Activated T-cell treated with anti-CD3 and anti-CD28 coated beads for 48 hours (primary cell): Measurements from ENCODE around the gene ADGRV1.

Experiments used
- DNase-seq: peaks from one replicate; pipeline ENCODE4 v3.0.0-alpha.2; 2020; ENCODE audit warnings: low read depth

ADGRV1 gene

DNA sequence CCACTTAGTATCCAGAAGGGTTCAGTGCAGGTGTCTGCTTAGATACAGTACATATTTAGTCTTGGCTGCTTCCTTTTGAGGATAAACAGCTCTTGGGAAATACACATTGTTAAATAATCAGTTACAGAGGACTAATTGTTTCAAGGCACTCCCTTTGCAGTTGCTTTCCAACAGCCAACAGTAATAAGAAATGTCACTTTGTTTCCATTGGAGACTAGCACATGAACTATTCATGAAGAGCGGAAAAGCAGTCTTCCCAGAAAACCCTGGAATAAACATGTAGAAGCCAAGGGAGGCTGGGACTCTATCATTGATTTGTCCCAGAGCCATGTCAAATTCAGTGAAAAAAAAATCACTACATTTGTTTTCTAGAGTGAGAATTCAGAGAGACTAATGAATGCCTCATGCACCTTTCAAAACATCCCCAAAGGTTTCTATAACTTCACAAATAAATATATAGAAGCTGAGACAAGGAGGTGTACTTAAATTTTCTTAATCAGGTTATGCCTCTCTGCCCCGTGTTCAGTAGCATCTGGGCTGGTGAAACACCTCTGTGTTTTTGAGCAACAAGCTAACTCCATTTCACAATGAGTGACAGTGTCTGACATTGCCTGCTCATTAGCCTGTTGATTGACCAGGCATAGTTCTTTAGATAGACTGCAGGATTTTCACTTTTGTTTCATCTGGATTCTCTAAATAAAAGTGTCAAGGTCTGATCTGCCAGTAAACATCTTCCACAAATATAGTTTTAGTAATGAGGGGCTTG lies 553.1 kb downstream of the ADGRV1 start:
- DNase-seq = no peak

DNA sequence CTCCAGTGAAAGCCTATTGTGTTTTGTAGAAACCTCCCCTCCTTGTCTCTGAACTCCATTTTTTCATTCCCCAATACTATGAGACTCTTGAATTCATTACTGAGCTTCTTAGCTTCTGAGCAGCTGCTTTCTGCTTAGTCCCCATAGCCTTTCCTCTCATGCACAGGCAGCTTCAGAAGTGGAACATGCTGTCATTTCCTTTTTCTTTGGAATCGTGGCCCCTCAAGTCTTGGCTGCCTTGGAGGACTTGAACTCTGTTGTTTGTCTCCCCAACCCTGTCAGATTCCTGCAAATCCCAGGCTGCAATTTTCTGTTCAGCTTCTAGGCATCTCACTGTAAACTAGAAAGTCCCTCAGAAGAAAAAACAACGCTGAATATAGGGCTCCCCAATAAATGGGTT lies 556.1 kb downstream of the ADGRV1 start:
- no peak for DNase-seq

- no peak for DNase-seq
These were observed 559.8 kb downstream of the ADGRV1 start for GRCh38 chr5:91118354-91118753.

DNA sequence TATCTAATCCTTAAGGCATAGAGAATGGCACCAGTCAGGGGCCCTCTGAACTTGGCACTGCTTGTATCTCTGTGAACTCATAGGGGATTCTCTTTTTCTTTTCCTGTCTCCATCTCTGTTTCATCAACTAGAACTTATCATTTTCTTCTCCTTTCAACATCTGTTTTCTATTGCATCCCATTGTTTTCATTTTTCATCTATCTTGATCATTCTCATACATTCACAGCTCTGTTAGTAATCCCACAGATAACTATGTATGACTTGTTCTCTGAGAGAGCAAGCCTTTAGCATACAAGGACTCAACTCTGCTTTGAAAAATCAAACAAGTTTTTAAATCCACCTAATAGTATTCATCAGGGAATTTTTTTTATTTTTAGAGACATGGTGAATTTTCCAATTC lies 560.2 kb downstream of the ADGRV1 start:
- DNase-seq = no peak

DNA sequence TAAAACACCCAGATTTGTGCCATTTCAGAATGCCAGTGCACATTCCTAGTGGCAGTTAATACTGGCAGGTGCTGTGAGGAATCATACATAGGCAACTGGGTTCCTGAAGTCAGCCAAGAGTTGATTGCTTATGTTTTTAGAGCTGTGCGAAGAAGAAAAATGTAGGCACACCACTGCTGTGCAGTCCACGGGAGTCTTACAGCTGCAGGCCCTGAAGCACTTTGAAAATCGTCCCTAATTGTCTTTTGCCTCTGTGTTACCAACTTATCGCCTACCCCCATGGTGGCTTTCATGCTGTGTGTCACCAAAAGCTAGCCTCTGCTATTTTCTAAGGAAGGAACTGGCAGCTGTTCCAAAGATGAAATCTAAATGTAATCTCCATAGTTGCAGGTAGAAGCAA lies 560.6 kb downstream of the ADGRV1 start:
- DNase-seq = no peak

GRCh38 chr5:91119981-91120850 lies 561.6 kb downstream of the ADGRV1 start:
- DNase-seq = no peak

GRCh38 chr5:91121347-91121993 lies 562.9 kb downstream of the ADGRV1 start:
- DNase-seq = no peak

DNA sequence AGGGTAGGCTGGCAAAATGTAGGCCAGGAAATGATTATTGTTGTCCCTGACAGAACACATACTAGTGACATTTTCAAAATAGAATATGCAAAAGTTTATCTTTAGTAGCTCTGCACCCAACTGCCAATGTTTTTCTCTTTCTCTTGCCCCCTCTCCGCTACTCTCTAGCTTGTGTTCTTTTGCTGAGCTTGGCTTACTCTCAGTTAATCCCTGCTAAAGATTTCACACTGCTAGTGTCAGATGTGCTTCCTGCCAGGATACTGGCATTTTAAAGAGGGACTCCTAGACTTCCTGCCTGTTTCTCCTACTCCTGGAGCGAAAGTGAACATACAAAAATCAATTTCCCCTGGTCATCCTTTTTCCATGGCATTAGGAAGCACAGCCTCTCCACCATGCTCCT lies 564.1 kb downstream of the ADGRV1 start:
- no peak for DNase-seq

DNA sequence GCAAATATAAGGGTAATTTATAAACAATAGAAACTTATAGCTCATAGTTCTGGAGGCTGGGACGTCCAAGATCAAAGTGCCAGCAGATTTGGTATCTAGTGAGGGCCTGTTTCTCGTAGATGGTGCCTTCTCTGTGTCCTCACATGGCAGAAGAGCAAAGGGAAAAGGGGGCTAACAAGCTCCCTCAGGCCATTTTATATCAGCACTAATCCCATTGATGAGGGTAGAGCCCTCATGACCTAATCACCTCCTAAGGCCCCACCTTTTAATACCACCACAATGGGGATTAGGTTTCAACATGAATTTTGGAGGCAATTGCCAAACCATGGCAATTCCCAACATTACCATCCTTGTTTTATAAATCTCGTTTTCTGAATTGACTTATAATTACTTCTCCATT lies 564.7 kb downstream of the ADGRV1 start:
- DNase-seq = no peak

DNA sequence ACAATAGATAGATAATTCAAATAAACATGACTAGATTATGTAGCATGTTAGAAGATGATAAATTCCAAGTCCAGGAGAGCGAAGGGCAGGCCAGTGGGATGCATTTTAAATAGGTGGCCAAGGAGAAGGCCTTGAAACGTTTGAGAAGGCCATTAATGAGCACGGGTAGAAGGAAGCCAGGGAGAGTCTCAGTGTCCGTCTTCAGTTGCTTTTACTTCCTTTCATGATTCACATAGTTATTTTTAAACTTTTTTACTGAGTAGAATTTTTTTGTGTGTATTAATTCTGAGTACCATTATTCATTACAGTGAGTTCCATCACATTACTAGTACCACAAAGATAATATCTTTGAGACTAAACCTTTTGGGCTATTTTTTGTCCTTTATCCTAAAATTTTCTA lies 565.3 kb downstream of the ADGRV1 start:
- no peak for DNase-seq

GRCh38 chr5:91125916-91126315 lies 567.3 kb downstream of the ADGRV1 start:
- DNase-seq = no peak

GRCh38 chr5:91126448-91126847 lies 567.9 kb downstream of the ADGRV1 start:
- no peak for DNase-seq

- no peak for DNase-seq
These were observed 568.3 kb downstream of the ADGRV1 start for GRCh38 chr5:91126888-91127287.

GRCh38 chr5:91127456-91128081 lies 569.0 kb downstream of the ADGRV1 start:
- no peak for DNase-seq

DNA sequence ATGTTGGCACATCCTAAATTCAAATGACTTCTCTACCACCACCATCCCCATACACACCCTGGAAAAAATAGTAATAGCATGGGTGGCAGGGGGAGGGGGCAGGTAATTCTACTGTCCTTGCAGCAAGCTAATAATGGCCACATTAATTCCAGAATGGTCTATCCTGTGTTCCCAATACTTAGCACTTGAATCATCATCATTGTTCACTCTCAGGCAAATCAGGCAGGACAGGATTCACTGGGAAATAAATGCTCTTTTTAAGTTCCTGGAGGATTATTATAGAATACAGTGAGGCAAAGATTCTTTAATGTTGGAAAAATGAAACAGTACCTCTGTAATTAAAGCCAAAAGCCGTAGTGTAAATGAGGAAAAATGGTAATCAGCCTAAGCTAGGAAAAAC lies 570.0 kb downstream of the ADGRV1 start:
- no peak for DNase-seq

- DNase-seq = no peak
These were observed 571.2 kb downstream of the ADGRV1 start for GRCh38 chr5:91129748-91130147.

DNA sequence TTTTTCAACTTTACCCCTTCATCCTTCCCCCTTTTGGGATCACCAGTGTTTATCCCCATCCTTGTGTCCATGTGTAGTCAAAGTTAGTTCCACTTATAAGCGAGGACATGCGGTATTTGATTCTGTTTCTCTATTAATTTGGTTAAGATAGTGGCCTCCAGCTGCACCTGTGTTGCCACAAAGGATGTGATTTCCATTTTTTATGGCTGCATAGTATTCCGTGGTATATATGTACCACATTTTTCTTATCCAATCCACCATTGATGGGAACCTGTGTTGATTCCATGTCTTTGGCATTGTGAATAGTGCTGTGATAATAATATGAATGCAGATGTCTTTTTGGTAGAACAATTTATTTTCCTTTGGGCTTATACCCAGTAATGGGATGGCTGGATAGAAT lies 572.2 kb downstream of the ADGRV1 start:
- no peak for DNase-seq

DNA sequence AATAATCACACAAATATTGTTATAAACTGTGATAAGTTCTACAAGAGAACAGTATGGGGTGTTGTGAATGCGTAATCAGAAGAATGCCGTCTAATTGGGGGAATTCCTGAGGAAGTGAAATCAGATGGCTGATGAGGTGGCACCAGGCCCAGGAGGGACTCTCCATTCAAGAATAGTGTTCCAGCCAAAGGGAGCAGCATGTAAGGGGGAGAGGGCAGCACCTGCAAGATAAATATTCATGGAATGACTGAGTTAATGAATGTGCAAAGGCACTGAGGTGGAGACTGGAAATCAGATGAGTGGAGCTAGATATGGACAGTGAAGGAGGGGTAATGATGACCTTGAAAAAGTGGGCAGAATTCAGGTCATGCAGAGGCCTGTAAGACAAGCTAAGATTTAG lies 574.0 kb downstream of the ADGRV1 start:
- DNase-seq = no peak

GRCh38 chr5:91133183-91133582 lies 574.6 kb downstream of the ADGRV1 start:
- no peak for DNase-seq

DNA sequence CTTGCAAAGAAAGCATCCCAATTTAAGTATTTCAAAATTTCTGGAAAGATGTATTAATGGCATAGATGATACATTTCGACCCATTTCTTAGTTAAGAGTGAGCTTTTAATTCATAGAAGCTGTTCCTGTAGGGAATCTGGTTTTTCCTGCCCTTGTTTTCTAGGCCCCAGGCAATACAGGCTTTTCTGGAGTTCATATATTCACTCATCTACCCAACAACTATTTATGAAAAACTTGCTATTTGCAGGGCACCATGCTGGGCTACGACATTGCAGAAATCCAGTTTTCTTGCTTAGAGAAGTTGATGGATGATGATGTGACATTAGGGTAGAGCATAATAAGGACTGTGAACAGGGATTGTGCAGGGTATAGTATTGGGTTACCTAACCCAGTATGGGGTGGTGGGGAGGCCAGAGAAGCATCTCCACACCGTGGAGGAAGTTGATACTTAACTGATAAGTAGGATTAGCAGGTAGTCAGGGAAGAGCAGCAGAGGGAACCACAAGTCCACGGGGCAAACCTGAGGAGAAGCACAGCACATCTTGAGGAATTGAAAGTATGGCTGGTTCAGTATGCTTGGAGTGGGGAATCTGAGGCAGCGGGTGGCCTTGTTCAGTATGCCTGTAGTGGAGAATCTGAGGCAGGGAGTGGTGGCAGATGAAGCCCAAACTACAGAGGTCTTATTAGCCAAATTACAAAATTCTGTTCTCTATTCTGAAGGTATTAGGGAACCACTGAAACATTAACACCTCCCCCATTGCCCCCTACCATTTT lies 577.1 kb downstream of the ADGRV1 start:
- no peak for DNase-seq

- DNase-seq = no peak
These were observed 577.7 kb downstream of the ADGRV1 start for GRCh38 chr5:91136271-91136670.

GRCh38 chr5:91137647-91138046 lies 579.0 kb downstream of the ADGRV1 start:
- DNase-seq = no peak
